ENCODE data around the gene PROSER3. TPM values are rescaled to one million over a fixed set of nuclear protein-coding genes. Genes with fewer than 3 reads are reported as not detected.

PROSER3 gene
- total RNA-seq, 1 experiment from 2014 or later: 17.5 TPM

GRCh38 chr19:35774274-35775045, 16.5 kb downstream of the PROSER3 start:
- Histone ChIP-seq H3K9me2 (replicated peaks; ENCODE audit: insufficient read depth, low read length) (no peaks in the 10 kb centered on the region), H3K79me2 (ENCODE audit: low read length) (peaks cover 6% of the 10 kb centered on the region; the same call in 1 of the 2 replicates), H3K27ac (ENCODE audit: low read length) (no peak overlapping the region), H4K20me1 (ENCODE audit: insufficient read depth, low read depth, low read length) (0 out of 2 replicates have a peak, but pooled peaks cover 6% of the 10 kb centered on the region), H3K4me3 (ENCODE audit: low read length) (0 out of 2 replicates have a peak overlapping the region, but pooled peaks have one; percentile 33), H3K9ac (ENCODE audit: low read length) (no peak overlapping the region), H2AFZ (ENCODE audit: low read length) (no peak overlapping the region), H3K27me3 (ENCODE audit: low read length) (no peaks in the 10 kb centered on the region), H3K36me3 (ENCODE audit: insufficient read depth, low read length) (no peaks in the 10 kb centered on the region), H3K4me2 (ENCODE audit: low read depth, low read length, poor library complexity, severe bottlenecking) (peak overlapping the region; percentile 44), H3K9me3 (ENCODE audit: low read length) (no peaks in the 10 kb centered on the region), H3K4me1 (ENCODE audit: low read length) (peaks cover 12% of the 10 kb centered on the region)
- DNase-seq: no peak

GRCh38 chr19:35775046-35775297, 17.0 kb downstream of the PROSER3 start:
- no peak overlapping the region for H2AFZ ChIP-seq (ENCODE audit: low read length)
- no peak overlapping the region for H3K27ac ChIP-seq (ENCODE audit: low read length)
- H3K9me3 ChIP-seq (ENCODE audit: low read length): no peaks in the 10 kb centered on the region
- H3K9ac ChIP-seq (ENCODE audit: low read length): no peak overlapping the region
- no peaks in the 10 kb centered on the region for H3K36me3 ChIP-seq (ENCODE audit: insufficient read depth, low read length)
- 0 out of 2 replicates have a peak, but pooled peaks cover 6% of the 10 kb centered on the region for H4K20me1 ChIP-seq (ENCODE audit: insufficient read depth, low read depth, low read length)
- peaks cover 6% of the 10 kb centered on the region; the same call in 1 of the 2 replicates for H3K79me2 ChIP-seq (ENCODE audit: low read length)
- H3K4me2 ChIP-seq (ENCODE audit: low read depth, low read length, poor library complexity, severe bottlenecking): peak overlapping the region; percentile 44
- H3K27me3 ChIP-seq (ENCODE audit: low read length): no peaks in the 10 kb centered on the region
- 0 out of 2 replicates have a peak overlapping the region, but pooled peaks have one; percentile 33 for H3K4me3 ChIP-seq (ENCODE audit: low read length)
- peaks cover 12% of the 10 kb centered on the region for H3K4me1 ChIP-seq (ENCODE audit: low read length)
- DNase-seq: no peak
- no peaks in the 10 kb centered on the region for H3K9me2 ChIP-seq (replicated peaks; ENCODE audit: insufficient read depth, low read length)

- H3K9me3 ChIP-seq (ENCODE audit: low read length): no peaks in the 10 kb centered on the region
- peak within 1 kb of the TSS; percentile 75 for H3K4me2 ChIP-seq (ENCODE audit: low read depth, low read length, poor library complexity, severe bottlenecking)
- 0 out of 2 replicates have a peak within 1 kb of the TSS, but pooled peaks have one; percentile 22 for H3K27ac ChIP-seq (ENCODE audit: low read length)
- no peak within 1 kb of the TSS; the same call in 1 of the 2 replicates for H2AFZ ChIP-seq (ENCODE audit: low read length)
- H3K9ac ChIP-seq (ENCODE audit: low read length): peak within 1 kb of the TSS; percentile 89
- peaks cover 6% of the 10 kb centered on the region; the same call in 1 of the 2 replicates for H3K79me2 ChIP-seq (ENCODE audit: low read length)
- no peaks in the 10 kb centered on the region for H3K27me3 ChIP-seq (ENCODE audit: low read length)
- H3K36me3 ChIP-seq (ENCODE audit: insufficient read depth, low read length): no peaks in the 10 kb centered on the region
- peak; percentile 100 for DNase-seq
- 0 out of 2 replicates have a peak, but pooled peaks cover 6% of the 10 kb centered on the region for H4K20me1 ChIP-seq (ENCODE audit: insufficient read depth, low read depth, low read length)
- peaks cover 12% of the 10 kb centered on the region for H3K4me1 ChIP-seq (ENCODE audit: low read length)
- H3K4me3 ChIP-seq (ENCODE audit: low read length): peak within 1 kb of the TSS; percentile 90
- H3K9me2 ChIP-seq (replicated peaks; ENCODE audit: insufficient read depth, low read length): no peaks in the 10 kb centered on the region
Observed at GRCh38 chr19:35775298-35776101, 17.5 kb downstream of the PROSER3 start, which contains the start of gene ARHGAP33. Gene ARHGAP33, plus strand, starts transcription at chr19:35775564. Its CDS starts 95 bp downstream, at chr19:35775659.

GRCh38 chr19:35776102-35776788, 18.3 kb downstream of the PROSER3 start:
- no peak for DNase-seq
- Histone ChIP-seq H3K27me3 (ENCODE audit: low read length) (no peaks in the 10 kb centered on the region), H3K4me3 (ENCODE audit: low read length) (peak overlapping the region; percentile 90), H2AFZ (ENCODE audit: low read length) (no peak overlapping the region; the same call in 1 of the 2 replicates), H3K36me3 (ENCODE audit: insufficient read depth, low read length) (no peaks in the 10 kb centered on the region), H3K79me2 (ENCODE audit: low read length) (peaks cover 6% of the 10 kb centered on the region; the same call in 1 of the 2 replicates), H3K27ac (ENCODE audit: low read length) (0 out of 2 replicates have a peak overlapping the region, but pooled peaks have one; percentile 22), H3K4me1 (ENCODE audit: low read length) (peaks cover 12% of the 10 kb centered on the region), H3K4me2 (ENCODE audit: low read depth, low read length, poor library complexity, severe bottlenecking) (peak overlapping the region; percentile 75), H4K20me1 (ENCODE audit: insufficient read depth, low read depth, low read length) (0 out of 2 replicates have a peak, but pooled peaks cover 6% of the 10 kb centered on the region), H3K9ac (ENCODE audit: low read length) (peak overlapping the region; percentile 89), H3K9me2 (replicated peaks; ENCODE audit: insufficient read depth, low read length) (no peaks in the 10 kb centered on the region), H3K9me3 (ENCODE audit: low read length) (no peaks in the 10 kb centered on the region)

DNA sequence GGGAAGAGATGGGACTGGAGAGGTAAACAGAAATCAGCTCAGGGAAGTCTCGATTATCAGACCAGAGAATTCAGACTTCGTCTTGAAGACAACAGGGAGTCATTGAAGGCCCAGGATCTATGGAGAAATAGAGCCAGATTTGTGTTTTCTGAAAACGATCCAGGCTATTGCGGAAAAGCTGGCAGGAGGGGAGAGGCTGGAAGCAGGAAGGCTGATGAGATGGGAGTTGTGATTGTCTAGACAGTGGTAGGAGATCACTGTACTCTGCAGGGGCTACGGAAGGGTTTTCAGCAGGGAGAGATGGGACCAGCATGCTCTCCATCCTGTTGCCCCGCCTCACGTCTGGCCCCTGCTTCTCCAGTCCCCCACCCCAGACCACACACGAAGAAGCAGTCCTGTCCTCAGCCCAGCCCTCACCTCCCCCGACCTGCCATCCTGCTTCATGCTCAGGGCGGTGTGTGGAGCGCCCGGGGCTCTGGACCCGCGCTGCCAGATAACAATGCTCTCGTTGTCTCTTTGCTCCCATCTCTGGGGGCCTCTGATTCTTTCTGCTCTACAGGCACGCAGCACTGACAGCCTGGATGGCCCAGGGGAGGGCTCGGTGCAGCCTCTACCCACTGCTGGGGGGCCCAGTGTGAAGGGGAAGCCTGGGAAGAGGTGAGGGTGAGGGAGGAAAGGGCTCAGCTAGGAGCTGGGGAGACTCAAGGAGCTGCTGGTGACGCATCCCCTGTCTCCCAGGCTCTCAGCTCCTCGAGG, 19.3 kb downstream of the PROSER3 start:
- Histone ChIP-seq H3K9me3 (ENCODE audit: low read length) (no peaks in the 10 kb centered on the region), H3K9ac (ENCODE audit: low read length) (peak overlapping the region; percentile 89)

DNA sequence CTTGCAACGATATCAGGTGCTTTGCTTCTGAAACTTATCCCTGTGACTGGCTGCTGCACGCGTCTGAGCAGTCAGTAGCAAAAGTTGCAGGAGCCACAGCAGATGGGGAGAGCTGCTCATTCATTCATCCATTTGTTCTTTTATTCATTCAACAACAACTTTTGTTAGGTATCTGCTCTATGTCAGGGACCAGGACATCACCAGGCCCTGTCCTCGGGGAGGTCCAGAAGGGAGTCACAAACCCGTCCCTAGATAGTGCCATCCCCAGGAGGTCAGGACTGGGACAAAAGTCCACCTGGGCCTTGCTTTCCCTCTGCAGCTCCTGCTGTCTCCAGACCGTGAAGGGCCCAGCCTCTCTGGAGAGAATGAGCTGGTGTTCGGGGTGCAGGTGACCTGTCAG, 20.0 kb downstream of the PROSER3 start:
- peaks cover 6% of the 10 kb centered on the region; the same call in 1 of the 2 replicates for H3K79me2 ChIP-seq (ENCODE audit: low read length)
- H3K4me1 ChIP-seq (ENCODE audit: low read length): peaks cover 12% of the 10 kb centered on the region
- H3K27ac ChIP-seq (ENCODE audit: low read length): no peak overlapping the region
- H3K4me3 ChIP-seq (ENCODE audit: low read length): no peak overlapping the region
- H3K9ac ChIP-seq (ENCODE audit: low read length): no peak overlapping the region
- H3K4me2 ChIP-seq (ENCODE audit: low read depth, low read length, poor library complexity, severe bottlenecking): no peak overlapping the region
- no peaks in the 10 kb centered on the region for H3K27me3 ChIP-seq (ENCODE audit: low read length)
- H2AFZ ChIP-seq (ENCODE audit: low read length): no peak overlapping the region
- H3K36me3 ChIP-seq (ENCODE audit: insufficient read depth, low read length): no peaks in the 10 kb centered on the region
- no peak for DNase-seq
- H3K9me3 ChIP-seq (ENCODE audit: low read length): no peaks in the 10 kb centered on the region
- no peaks in the 10 kb centered on the region for H3K9me2 ChIP-seq (replicated peaks; ENCODE audit: insufficient read depth, low read length)
- H4K20me1 ChIP-seq (ENCODE audit: insufficient read depth, low read depth, low read length): 0 out of 2 replicates have a peak, but pooled peaks cover 4% of the 10 kb centered on the region

More for the DNA sequence above, 19.3 kb downstream of the PROSER3 start:
- Histone ChIP-seq H3K4me1 (ENCODE audit: low read length) (peaks cover 12% of the 10 kb centered on the region), H2AFZ (ENCODE audit: low read length) (no peak overlapping the region), H4K20me1 (ENCODE audit: insufficient read depth, low read depth, low read length) (0 out of 2 replicates have a peak, but pooled peaks cover 6% of the 10 kb centered on the region), H3K9me2 (replicated peaks; ENCODE audit: insufficient read depth, low read length) (no peaks in the 10 kb centered on the region), H3K27ac (ENCODE audit: low read length) (no peak overlapping the region), H3K36me3 (ENCODE audit: insufficient read depth, low read length) (no peaks in the 10 kb centered on the region), H3K4me2 (ENCODE audit: low read depth, low read length, poor library complexity, severe bottlenecking) (no peak overlapping the region), H3K79me2 (ENCODE audit: low read length) (peaks cover 6% of the 10 kb centered on the region; the same call in 1 of the 2 replicates), H3K4me3 (ENCODE audit: low read length) (no peak overlapping the region), H3K27me3 (ENCODE audit: low read length) (no peaks in the 10 kb centered on the region)
- no peak for DNase-seq

GRCh38 chr19:35779033-35779432, 21.1 kb downstream of the PROSER3 start:
- peaks cover 12% of the 10 kb centered on the region for H3K4me1 ChIP-seq (ENCODE audit: low read length)
- no peaks in the 10 kb centered on the region for H3K9me2 ChIP-seq (replicated peaks; ENCODE audit: insufficient read depth, low read length)
- no peaks in the 10 kb centered on the region for H3K36me3 ChIP-seq (ENCODE audit: insufficient read depth, low read length)
- no peak overlapping the region for H3K4me3 ChIP-seq (ENCODE audit: low read length)
- no peak overlapping the region for H3K9ac ChIP-seq (ENCODE audit: low read length)
- H3K9me3 ChIP-seq (ENCODE audit: low read length): no peaks in the 10 kb centered on the region
- DNase-seq: no peak
- no peaks in the 10 kb centered on the region for H3K27me3 ChIP-seq (ENCODE audit: low read length)
- no peaks in the 10 kb centered on the region for H4K20me1 ChIP-seq (ENCODE audit: insufficient read depth, low read depth, low read length)
- no peak overlapping the region for H3K27ac ChIP-seq (ENCODE audit: low read length)
- peaks cover 6% of the 10 kb centered on the region; the same call in 1 of the 2 replicates for H3K79me2 ChIP-seq (ENCODE audit: low read length)
- no peak overlapping the region for H3K4me2 ChIP-seq (ENCODE audit: low read depth, low read length, poor library complexity, severe bottlenecking)
- H2AFZ ChIP-seq (ENCODE audit: low read length): no peak overlapping the region

Data from Karpas-422 (cell line).